Measurements from ENCODE around the gene SLC19A1.

Gene SLC19A1

GRCh38 chr21:45477176-45478114, 64.8 kb downstream of the SLC19A1 start:
- no peak for DNase-seq

GRCh38 chr21:45476582-45476981, 65.7 kb downstream of the SLC19A1 start:
- DNase-seq, result no peak

GRCh38 chr21:45475797-45476570, 66.3 kb downstream of the SLC19A1 start:
- no peak for DNase-seq

GRCh38 chr21:45475004-45475685, 67.1 kb downstream of the SLC19A1 start:
- DNase-seq, result no peak

GRCh38 chr21:45474323-45474950, 67.8 kb downstream of the SLC19A1 start:
- DNase-seq, result no peak

- no peak for DNase-seq
Measured at GRCh38 chr21:45473496-45474322, 68.5 kb downstream of the SLC19A1 start.

- DNase-seq, result no peak
Measured at GRCh38 chr21:45472445-45473365, 69.5 kb downstream of the SLC19A1 start.

GRCh38 chr21:45471525-45472221, 70.6 kb downstream of the SLC19A1 start:
- DNase-seq, result no peak

GRCh38 chr21:45470773-45471524, 71.3 kb downstream of the SLC19A1 start:
- peak in 2 of 5 donors; percentile 29 to 67 for DNase-seq

- no peak for DNase-seq
Measured at GRCh38 chr21:45470087-45470515, 72.1 kb downstream of the SLC19A1 start.

- no peak for DNase-seq
Measured at GRCh38 chr21:45469273-45470086, 72.8 kb downstream of the SLC19A1 start.

GRCh38 chr21:45468971-45469272, 73.3 kb downstream of the SLC19A1 start:
- DNase-seq, result no peak

- DNase-seq, result no peak
Measured at GRCh38 chr21:45468051-45468970, 73.9 kb downstream of the SLC19A1 start.

GRCh38 chr21:45467221-45467779, 74.9 kb downstream of the SLC19A1 start:
- DNase-seq, result no peak

GRCh38 chr21:45466330-45467220, 75.7 kb downstream of the SLC19A1 start:
- DNase-seq, result no peak
